A549 (cell line): ENCODE results near the gene ABHD12B. TPM values are rescaled to one million over a fixed set of nuclear protein-coding genes. Genes with fewer than 3 reads are reported as not detected.

Source experiments
- ATAC-seq, 2 experiments: fragments of 200-7000 bp in 1 of 2; fragments of >200 bp in 1 of 2; cut with Nextera tagmentation in 1 of 2; cut with Tn5 transposase in 1 of 2; 3 replicates each; pipeline versions ENCODE4 v1.8.0 to v1.9.1; 2018 to 2020; ENCODE audit warnings: mild to moderate bottlenecking in 1 of 2, moderate library complexity in 1 of 2
- CTCF ChIA-PET: fragments of 300-600 bp; sonication (Branson Sonifier 250); formaldehyde crosslinking; extraction: SDS; loops from one replicate; lab custom pipeline; 2021; ENCODE audit warnings: antibody characterized with exemption, inconsistent platforms; lab: Yijun Ruan, JAX
- POLR2A ChIA-PET: fragments of 350-600 bp; formaldehyde crosslinking; extraction: SDS; loops from one replicate; lab custom pipeline; 2021; ENCODE audit warnings: antibody characterized with exemption, inconsistent platforms; lab: Yijun Ruan, JAX
- DNase-seq, 2 experiments: peaks; one replicate each; pipeline versions ENCODE4 v3.0.0 to v3.0.0-alpha.2; 2011 to 2016; ENCODE audit warnings: low read depth in 1 of 2, low spot score in 1 of 2
- FAIRE-seq: peaks from 2 replicates; lab custom pipeline; 2011; peaks lifted over from hg19 to GRCh38; lab: Jason Lieb, UNC
- H3K27ac ChIP-seq, 2 experiments: fragments of >200 bp; sonication (Bioruptor Twin); formaldehyde crosslinking; 3 replicates each; pipeline ENCODE4 v1.5.1; 2016 to 2017
- H3K4me1 ChIP-seq: fragments of >200 bp; sonication (Bioruptor Twin); formaldehyde crosslinking; 3 replicates; pipeline ENCODE4 v1.6.1; 2016
- H3K4me2 ChIP-seq: fragments of >200 bp; sonication (Bioruptor Twin); formaldehyde crosslinking; 3 replicates; pipeline ENCODE4 v1.6.1; 2016
- H3K4me3 ChIP-seq: fragments of >200 bp; sonication (Bioruptor Twin); formaldehyde crosslinking; 3 replicates; pipeline ENCODE4 v1.5.1; 2016
- H3K9me3 ChIP-seq: fragments of >200 bp; sonication (Bioruptor Twin); formaldehyde crosslinking; 3 replicates; pipeline ENCODE4 v1.6.1; 2016
- CBX8 ChIP-seq: fragments of 200-600 bp; sonication (generic); IDR thresholded peaks from 2 replicates; pipeline ENCODE4 v1.6.1; 2016
- CEBPB ChIP-seq, 2 experiments: fragments of >200 bp in 1 of 2; sonication (Bioruptor Twin) in 1 of 2; formaldehyde crosslinking in 1 of 2; IDR thresholded peaks; 2 replicates each; pipeline ENCODE4 v1.6.1; 2012 to 2016
- CHD2 ChIP-seq: fragments of 150-350 bp; IDR thresholded peaks from 2 replicates; pipeline ENCODE4 v1.6.1; 2014; ENCODE audit warnings: low read length; ENCODE audit not compliant: partially characterized antibody
- EHMT2 ChIP-seq: fragments of 200-600 bp; sonication (generic); IDR thresholded peaks from 2 replicates; pipeline ENCODE4 v1.6.1; 2016; ENCODE audit warnings: antibody characterized with exemption, low read depth, mild to moderate bottlenecking, moderate library complexity
- EP300 ChIP-seq, 2 experiments: fragments of >200 bp; sonication (Bioruptor Twin); formaldehyde crosslinking; IDR thresholded peaks; 2 replicates in 1 of 2; 3 replicates in 1 of 2; pipeline ENCODE4 v1.6.1; 2016 to 2017
- ESRRA ChIP-seq: fragments of 150-350 bp; IDR thresholded peaks from 2 replicates; pipeline ENCODE4 v1.6.1; 2014; ENCODE audit warnings: mild to moderate bottlenecking, low read length, borderline replicate concordance
- FOSB ChIP-seq: fragments of 250-450 bp; sonication (Bioruptor Pico); IDR thresholded peaks from 2 replicates; pipeline ENCODE4 v1.5.0; 2020; ENCODE audit warnings: mild to moderate bottlenecking, moderate library complexity
- GATA3 ChIP-seq: IDR thresholded peaks from 2 replicates; pipeline ENCODE4 v1.6.1; 2012; ENCODE audit warnings: borderline replicate concordance
- HOXB13 ChIP-seq: fragments of 250-450 bp; sonication (Bioruptor Pico); IDR thresholded peaks from 2 replicates; pipeline ENCODE4 v1.5.0; 2020; ENCODE audit warnings: low read depth, mild to moderate bottlenecking, moderate library complexity
- JUNB ChIP-seq: fragments of >200 bp; sonication (Bioruptor Twin); formaldehyde crosslinking; IDR thresholded peaks from 2 replicates; pipeline ENCODE4 v1.6.1; 2016
- KDM1A ChIP-seq: fragments of 200-600 bp; sonication (generic); IDR thresholded peaks from 2 replicates; pipeline ENCODE4 v1.6.1; 2016; ENCODE audit warnings: low read depth, mild to moderate bottlenecking
- MAZ ChIP-seq: fragments of 150-350 bp; IDR thresholded peaks from 2 replicates; pipeline ENCODE4 v1.6.1; 2014; ENCODE audit warnings: antibody characterized with exemption, low read depth, low read length, borderline replicate concordance
- PHF8 ChIP-seq: fragments of 200-600 bp; sonication (generic); IDR thresholded peaks from 2 replicates; pipeline ENCODE4 v1.6.1; 2016; ENCODE audit warnings: low read depth, mild to moderate bottlenecking, antibody characterized with exemption, moderate library complexity, borderline replicate concordance
- POLR2A ChIP-seq: IDR thresholded peaks from 2 replicates; pipeline ENCODE4 v1.6.1; 2012; ENCODE audit warnings: mild to moderate bottlenecking, low read length
- RARB ChIP-seq: fragments of 250-450 bp; sonication (Bioruptor Pico); IDR thresholded peaks from 2 replicates; pipeline ENCODE4 v1.8.0; 2021; ENCODE audit warnings: mild to moderate bottlenecking, moderate library complexity
- SREBF2 ChIP-seq: fragments of 450-650 bp; IDR thresholded peaks from 2 replicates; pipeline ENCODE4 v1.6.1; 2014; ENCODE audit warnings: mild to moderate bottlenecking, moderate library complexity
- ZNF302 ChIP-seq: fragments of 250-450 bp; sonication (Bioruptor Pico); IDR thresholded peaks from 2 replicates; pipeline ENCODE4 v1.9.0; 2021; ENCODE audit warnings: inconsistent platforms, mild to moderate bottlenecking, moderate library complexity
- WGBS: methylation state at CpG from one replicate; pipeline ENCODE4 v1.1.6; 2017; ENCODE audit errors: missing lambda C conversion rate; 5-methylcytosine and 5-hydroxymethylcytosine counted together
- polyA plus RNA-seq, 4 experiments: library from polyadenylated mRNA; depleted of rRNA in 3 of 4; stranded (reverse); fragments of >200 nt; fragmentation: RNase III in 1 of 4; extraction: RNeasy Plus Mini Kit Qiagen cat#74134 plus additional on column Dnase treatment in 1 of 4; gene quantifications; 2 replicates in 3 of 4; 3 replicates in 1 of 4; pipeline ENCODE4 v1.2.3, GENCODE V29; 2011 to 2017
- TF ChIP-seq, protein P1 (sequence below): fragments of 200-600 bp; sonication (generic); IDR thresholded peaks from 2 replicates; pipeline ENCODE4 v1.6.1; 2016; ENCODE audit warnings: antibody characterized with exemption, mild to moderate bottlenecking, moderate library complexity
- TF ChIP-seq, protein P2 (sequence below): IDR thresholded peaks from 2 replicates; pipeline ENCODE4 v1.6.1; 2012
- TF ChIP-seq, protein P3 (sequence below): fragments of >200 bp; sonication (Bioruptor Twin); formaldehyde crosslinking; IDR thresholded peaks from 3 replicates; pipeline ENCODE4 v1.6.1; 2016

ABHD12B gene
- polyA plus RNA-seq, 2 of the 4 experiments (the other 2 are of a cell fraction): not detected

DNA sequence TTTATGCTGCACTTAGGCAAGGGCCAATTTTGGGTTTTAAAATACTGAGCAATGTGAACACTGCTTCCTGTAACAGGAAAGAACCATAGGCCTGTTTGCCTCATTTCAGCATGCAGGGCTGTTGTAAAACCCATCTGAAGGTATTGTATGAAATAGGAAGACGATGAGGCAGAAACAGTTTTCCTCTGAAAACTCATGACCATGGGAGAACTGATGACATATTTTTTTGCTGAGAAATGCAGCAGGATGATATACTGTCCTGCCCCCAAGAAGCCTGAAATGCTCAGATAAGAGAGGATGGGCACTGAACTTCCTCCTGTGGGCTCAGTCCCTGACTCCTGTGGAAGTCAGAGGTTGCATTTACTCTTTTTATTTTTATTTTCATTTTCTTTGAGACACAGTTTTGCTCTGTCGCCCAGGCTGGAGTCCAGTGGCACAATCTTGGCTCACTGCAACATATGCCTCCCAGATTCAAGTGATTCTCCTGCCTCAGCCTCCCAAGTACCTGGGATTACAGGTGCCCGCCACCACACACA, 55.1 kb downstream of the ABHD12B start (continued):
- TF ChIP-seq, protein P1, sequence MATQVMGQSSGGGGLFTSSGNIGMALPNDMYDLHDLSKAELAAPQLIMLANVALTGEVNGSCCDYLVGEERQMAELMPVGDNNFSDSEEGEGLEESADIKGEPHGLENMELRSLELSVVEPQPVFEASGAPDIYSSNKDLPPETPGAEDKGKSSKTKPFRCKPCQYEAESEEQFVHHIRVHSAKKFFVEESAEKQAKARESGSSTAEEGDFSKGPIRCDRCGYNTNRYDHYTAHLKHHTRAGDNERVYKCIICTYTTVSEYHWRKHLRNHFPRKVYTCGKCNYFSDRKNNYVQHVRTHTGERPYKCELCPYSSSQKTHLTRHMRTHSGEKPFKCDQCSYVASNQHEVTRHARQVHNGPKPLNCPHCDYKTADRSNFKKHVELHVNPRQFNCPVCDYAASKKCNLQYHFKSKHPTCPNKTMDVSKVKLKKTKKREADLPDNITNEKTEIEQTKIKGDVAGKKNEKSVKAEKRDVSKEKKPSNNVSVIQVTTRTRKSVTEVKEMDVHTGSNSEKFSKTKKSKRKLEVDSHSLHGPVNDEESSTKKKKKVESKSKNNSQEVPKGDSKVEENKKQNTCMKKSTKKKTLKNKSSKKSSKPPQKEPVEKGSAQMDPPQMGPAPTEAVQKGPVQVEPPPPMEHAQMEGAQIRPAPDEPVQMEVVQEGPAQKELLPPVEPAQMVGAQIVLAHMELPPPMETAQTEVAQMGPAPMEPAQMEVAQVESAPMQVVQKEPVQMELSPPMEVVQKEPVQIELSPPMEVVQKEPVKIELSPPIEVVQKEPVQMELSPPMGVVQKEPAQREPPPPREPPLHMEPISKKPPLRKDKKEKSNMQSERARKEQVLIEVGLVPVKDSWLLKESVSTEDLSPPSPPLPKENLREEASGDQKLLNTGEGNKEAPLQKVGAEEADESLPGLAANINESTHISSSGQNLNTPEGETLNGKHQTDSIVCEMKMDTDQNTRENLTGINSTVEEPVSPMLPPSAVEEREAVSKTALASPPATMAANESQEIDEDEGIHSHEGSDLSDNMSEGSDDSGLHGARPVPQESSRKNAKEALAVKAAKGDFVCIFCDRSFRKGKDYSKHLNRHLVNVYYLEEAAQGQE: no peak
- TF ChIP-seq RARB (CRISPR knock-in tag) (no peak), FOSB (CRISPR knock-in tag) (no peak)

DNA sequence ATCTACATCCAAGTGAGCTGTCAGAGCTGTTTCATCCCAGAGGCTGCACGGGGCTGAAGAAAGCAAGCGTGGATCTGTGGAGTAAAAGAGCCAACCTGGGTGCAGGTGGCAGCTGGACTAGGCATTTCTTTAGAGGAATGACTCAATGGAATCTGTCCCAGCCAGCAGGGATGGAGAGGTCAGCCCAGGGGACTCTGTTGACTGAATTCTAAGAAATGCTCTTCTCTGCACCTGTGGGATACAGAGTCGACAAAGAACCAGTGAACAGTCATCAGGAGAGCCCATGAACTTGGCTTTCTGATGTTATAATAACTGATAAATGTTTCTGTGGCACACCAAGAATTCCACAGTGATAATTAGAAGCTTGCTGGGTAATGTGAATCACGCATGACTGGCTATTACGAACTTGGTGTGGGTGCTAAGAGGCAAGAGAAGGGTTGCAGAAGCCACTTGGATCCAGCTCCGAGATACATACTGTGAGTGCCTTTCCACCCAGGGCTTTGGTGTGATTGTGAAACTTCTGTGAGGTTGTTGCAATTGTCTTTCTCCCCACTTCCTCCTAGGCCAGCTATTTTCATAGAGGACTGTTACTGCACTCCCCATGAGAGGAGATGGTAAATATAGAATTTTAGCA, 56.3 kb downstream of the ABHD12B start:
- no peak overlapping the region for H3K4me2 ChIP-seq
- CTCF ChIA-PET: interaction anchor here (0.7 to 1.1 kb wide), 3 partner anchors 13 to 291 kb away, joined by 3 read pairs; no protein-coding TSS in a partner anchor
- WGBS: 90% methylated on average over 6 of the region's 6 CpGs
- DNase-seq (no peak), ATAC-seq (no peak), FAIRE-seq (no peak)
- no peak overlapping the region for H3K4me3 ChIP-seq
- POLR2A ChIA-PET: no interaction called here
- TF ChIP-seq CEBPB (IDR thresholded peaks at IDR 0.05) (0 out of 4 replicates have a peak, but pooled peaks of 1 of the 2 experiments have one; percentile 10), POLR2A (no peak)
- no peaks in the 10 kb centered on the region for H3K9me3 ChIP-seq
- H3K27ac ChIP-seq: no peak overlapping the region
- no peaks in the 10 kb centered on the region for H3K4me1 ChIP-seq

DNA sequence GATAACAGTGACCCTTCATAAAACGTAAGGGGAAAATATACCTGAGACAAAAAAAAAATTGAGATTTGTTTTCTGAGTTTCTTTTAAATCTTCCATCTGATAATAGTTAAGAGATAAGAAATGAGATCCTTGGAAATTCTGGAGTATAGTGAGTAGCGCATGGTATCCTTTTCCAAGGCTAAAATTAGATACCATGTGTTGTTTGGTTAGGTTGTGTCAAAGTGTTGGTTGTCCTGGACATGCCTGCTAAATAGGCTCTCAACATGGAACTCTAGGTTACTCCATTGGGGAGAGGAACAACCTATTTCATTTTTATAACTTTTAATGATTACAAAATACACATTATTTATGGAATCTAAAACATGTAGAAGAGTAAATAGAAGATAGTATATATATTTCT, 57.7 kb downstream of the ABHD12B start:
- POLR2A ChIA-PET: no interaction called here
- Histone ChIP-seq H3K27ac (no peak overlapping the region), H3K4me1 (no peaks in the 10 kb centered on the region)
- ATAC-seq: no peak
- TF ChIP-seq JUNB (no peak), KDM1A (no peak), EHMT2 (no peak)
- TF ChIP-seq, all 56 proteins: peak for 0
- Histone ChIP-seq H3K4me2 (no peak overlapping the region), H3K4me3 (no peak overlapping the region), H3K9me3 (no peaks in the 10 kb centered on the region)
- 94% methylated on average over 2 of the region's 2 CpGs for WGBS
- FAIRE-seq (no peak), DNase-seq (no peak)
- CTCF ChIA-PET: interaction anchor here (1.5 kb wide), 1 partner anchor 26 kb away, joined by 3 read pairs; no protein-coding TSS in a partner anchor

DNA sequence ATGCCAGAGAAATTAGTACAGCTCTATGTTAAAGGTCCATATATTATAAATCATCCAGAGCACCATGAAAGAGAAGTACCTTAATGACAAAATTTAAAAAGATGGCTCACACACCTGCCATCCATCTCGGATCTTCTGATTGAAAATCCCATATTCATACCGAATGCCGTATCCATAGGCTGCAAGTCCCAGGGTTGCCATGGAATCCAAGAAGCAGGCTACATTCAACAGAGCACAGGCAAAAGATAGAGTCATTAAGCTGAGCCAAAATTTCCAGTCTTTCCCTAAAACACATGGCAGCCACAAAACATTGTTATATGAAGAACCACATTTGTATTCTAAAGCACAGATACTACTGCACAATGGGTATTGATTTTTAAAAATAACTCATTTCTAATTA, 59.7 kb downstream of the ABHD12B start:
- Histone ChIP-seq H3K4me1 (no peaks in the 10 kb centered on the region), H3K4me2 (no peak overlapping the region), H3K9me3 (no peaks in the 10 kb centered on the region), H3K27ac (no peak overlapping the region), H3K4me3 (no peak overlapping the region)
- ChIA-PET POLR2A (no interaction called here), CTCF (interaction anchor here (1.6 kb wide), 1 partner anchor 17 kb away, joined by 4 read pairs; no protein-coding TSS in a partner anchor)
- TF ChIP-seq JUNB (no peak), HOXB13 (no peak), GATA3 (no peak), ESRRA (no peak), PHF8 (no peak), ZNF302 (no peak), RARB (CRISPR knock-in tag) (no peak), SREBF2 (no peak), EP300 (IDR thresholded peaks at IDR 0.05) (no peak), CHD2 (no peak), MAZ (no peak), CBX8 (no peak)
- TF ChIP-seq, protein P2, sequence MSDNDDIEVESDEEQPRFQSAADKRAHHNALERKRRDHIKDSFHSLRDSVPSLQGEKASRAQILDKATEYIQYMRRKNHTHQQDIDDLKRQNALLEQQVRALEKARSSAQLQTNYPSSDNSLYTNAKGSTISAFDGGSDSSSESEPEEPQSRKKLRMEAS: no peak
- TF ChIP-seq, protein P3, sequence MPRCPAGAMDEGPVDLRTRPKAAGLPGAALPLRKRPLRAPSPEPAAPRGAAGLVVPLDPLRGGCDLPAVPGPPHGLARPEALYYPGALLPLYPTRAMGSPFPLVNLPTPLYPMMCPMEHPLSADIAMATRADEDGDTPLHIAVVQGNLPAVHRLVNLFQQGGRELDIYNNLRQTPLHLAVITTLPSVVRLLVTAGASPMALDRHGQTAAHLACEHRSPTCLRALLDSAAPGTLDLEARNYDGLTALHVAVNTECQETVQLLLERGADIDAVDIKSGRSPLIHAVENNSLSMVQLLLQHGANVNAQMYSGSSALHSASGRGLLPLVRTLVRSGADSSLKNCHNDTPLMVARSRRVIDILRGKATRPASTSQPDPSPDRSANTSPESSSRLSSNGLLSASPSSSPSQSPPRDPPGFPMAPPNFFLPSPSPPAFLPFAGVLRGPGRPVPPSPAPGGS: no peak
- ATAC-seq (no peak), FAIRE-seq (no peak), DNase-seq (no peak)
- 93% methylated on average over 3 of the region's 3 CpGs for WGBS
